ENCODE results near the gene MAFF. TPM values are rescaled to one million over a fixed set of nuclear protein-coding genes. Genes with fewer than 3 reads are reported as not detected.

MAFF gene
- total RNA-seq, 1 experiment from 2014 or later, result 5.8 TPM

DNA sequence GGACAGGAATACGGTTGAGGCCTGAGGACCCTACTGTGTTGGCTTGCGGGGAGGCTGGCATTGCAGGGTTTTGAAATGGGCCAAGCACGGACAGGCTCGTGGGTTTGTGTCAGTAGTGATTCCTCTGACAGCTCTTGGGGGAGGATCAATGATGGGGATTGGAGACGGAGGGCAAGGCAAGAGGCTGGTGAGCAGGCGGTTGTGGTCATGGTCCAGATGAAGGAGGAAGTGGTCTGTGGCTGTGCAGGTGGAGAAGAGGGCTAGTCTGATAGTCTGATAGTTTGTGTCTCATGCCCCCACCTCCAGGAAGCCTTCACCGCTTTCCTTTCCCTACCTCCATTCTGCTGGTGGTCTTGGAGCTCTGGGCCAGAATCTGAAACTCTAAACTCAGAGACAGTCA lies 3.0 kb downstream of the MAFF start:
- H3K27ac Mint-ChIP-seq, result no peak overlapping the region
- Histone ChIP-seq H3K23me2 (ENCODE audit: insufficient read length, low read depth, low read length, poor library complexity, severe bottlenecking) (peaks cover 15% of the 10 kb centered on the region), H2BK20ac (ENCODE audit: low read depth, low read length, poor library complexity, severe bottlenecking) (no peak overlapping the region), H3K79me2 (ENCODE audit: insufficient read depth, low read length) (no peaks in the 10 kb centered on the region; the same call in 1 of the 2 replicates), H3K4ac (ENCODE audit: low read depth, low read length) (no peak overlapping the region), H3K9me3 (ENCODE audit: control insufficient read depth, low read depth, low read length) (no peaks in the 10 kb centered on the region), H2BK12ac (ENCODE audit: insufficient read length, low read depth, low read length) (no peak overlapping the region), H2BK120ac (ENCODE audit: low read depth, low read length, poor library complexity, severe bottlenecking) (no peak overlapping the region), H2BK15ac (ENCODE audit: low read depth, low read length) (no peak overlapping the region), H3K27ac (ENCODE audit: insufficient read length, low read depth, low read length) (no peak overlapping the region), H3K56ac (ENCODE audit: insufficient read length, low read depth, low read length) (no peak overlapping the region), H3T11ph (ENCODE audit: low read length) (no peak overlapping the region), H3K79me1 (ENCODE audit: insufficient read depth, low read depth, low read length, poor library complexity, severe bottlenecking) (no peaks in the 10 kb centered on the region), H4K20me1 (ENCODE audit: control insufficient read depth, insufficient read depth, insufficient read length) (no peaks in the 10 kb centered on the region), H4K8ac (replicated peaks; ENCODE audit: insufficient read length, low read depth, low read length) (no peak overlapping the region), H3K14ac (ENCODE audit: insufficient read depth, low read length) (no peak overlapping the region), H3K4me1 (ENCODE audit: insufficient read depth, low read length) (no peaks in the 10 kb centered on the region; the same call in 1 of the 2 replicates), H2AK5ac (ENCODE audit: insufficient read length, low read length) (no peak overlapping the region), H3K23ac (ENCODE audit: insufficient read length, low read depth, low read length) (no peak overlapping the region), H3K27me3 (ENCODE audit: insufficient read depth, low read length) (no peaks in the 10 kb centered on the region), H3K18ac (ENCODE audit: insufficient read length, low read depth, low read length) (no peak overlapping the region), H4K91ac (ENCODE audit: insufficient read length, low read depth, low read length) (no peak overlapping the region), H4K5ac (ENCODE audit: insufficient read length, low read depth, low read length) (no peak overlapping the region), H2AFZ (ENCODE audit: low read length) (no peak overlapping the region), H3K4me2 (ENCODE audit: insufficient read depth, insufficient read length, low read length) (no peak overlapping the region), H2BK5ac (ENCODE audit: insufficient read length, low read length) (no peak overlapping the region), H3K9ac (ENCODE audit: extremely low read depth, insufficient read length, low read length) (no peak overlapping the region)
- peaks cover 33% of the 10 kb centered on the region for H3K27me3 Mint-ChIP-seq (ENCODE audit: low read depth)
- TF ChIP-seq CTCF (conservative IDR thresholded peaks at IDR 0.05), result no peak
- no peak for DNase-seq
- WGBS (ENCODE audit: extremely low coverage, insufficient read length, low lambda C conversion rate), result no CpG with 5 or more reads among the region's 7 CpGs
- H3K9me3 Mint-ChIP-seq, result no peaks in the 10 kb centered on the region; a peak in 1 of 5 replicates
- peak overlapping the region in 1 of 2 experiments; percentile 1; a peak in 2 of 5 replicates for H3K4me3 Mint-ChIP-seq
- peaks cover 16 to 20% of the 10 kb centered on the region in 2 experiments for H3K4me1 Mint-ChIP-seq
- H3K36me3 Mint-ChIP-seq (ENCODE audit: insufficient read depth in 1 of 3, low read depth in 3 of 3), result no peaks in the 10 kb centered on the region
